GM12865 (cell line): Measurements from ENCODE around the gene LIME1.
"Not testable (repeated sequence)": the region's sequence is repeated elsewhere in the genome, so short reads cannot be mapped to it uniquely, and the experiment has no call there.

ENCODE experiments used
- DNase-seq: peaks from one replicate; pipeline ENCODE4 v3.0.0; 2010; ENCODE audit warnings: low read depth
- H3K4me3 ChIP-seq: 2 replicates; pipeline ENCODE4 v1.5.1; 2011; ENCODE audit warnings: mild to moderate bottlenecking, low read depth, low read length, control low read depth
- TF ChIP-seq, protein P1 (sequence below): IDR thresholded peaks from 2 replicates; pipeline ENCODE4 v1.5.1; 2011; ENCODE audit warnings: low read length, control low read depth, low read depth, inconsistent platforms; ENCODE audit not compliant: insufficient read depth; ENCODE audit errors: missing control alignments

Gene LIME1

DNA sequence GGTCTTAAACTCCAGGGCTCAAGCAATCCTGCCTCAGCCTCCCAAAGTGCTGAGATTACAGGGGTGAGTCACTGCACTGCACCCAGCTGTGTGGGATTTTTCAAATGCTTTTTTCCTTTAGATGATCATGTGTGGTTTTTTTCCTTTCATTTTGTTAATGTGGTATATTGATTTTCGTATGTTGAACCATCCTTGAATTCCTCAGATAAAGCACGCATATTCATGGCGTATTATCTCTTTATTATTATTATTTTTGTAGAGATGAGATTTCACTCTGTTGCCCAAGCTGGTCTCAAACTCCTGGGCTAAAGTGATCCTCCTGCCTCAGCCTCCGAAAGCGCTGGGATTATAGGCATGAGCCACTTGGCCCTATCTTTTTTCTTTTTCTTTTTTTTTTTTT, 21.6 kb upstream of the LIME1 start:
- H3K4me3 ChIP-seq = no peak overlapping the region
- TF ChIP-seq, protein P1, sequence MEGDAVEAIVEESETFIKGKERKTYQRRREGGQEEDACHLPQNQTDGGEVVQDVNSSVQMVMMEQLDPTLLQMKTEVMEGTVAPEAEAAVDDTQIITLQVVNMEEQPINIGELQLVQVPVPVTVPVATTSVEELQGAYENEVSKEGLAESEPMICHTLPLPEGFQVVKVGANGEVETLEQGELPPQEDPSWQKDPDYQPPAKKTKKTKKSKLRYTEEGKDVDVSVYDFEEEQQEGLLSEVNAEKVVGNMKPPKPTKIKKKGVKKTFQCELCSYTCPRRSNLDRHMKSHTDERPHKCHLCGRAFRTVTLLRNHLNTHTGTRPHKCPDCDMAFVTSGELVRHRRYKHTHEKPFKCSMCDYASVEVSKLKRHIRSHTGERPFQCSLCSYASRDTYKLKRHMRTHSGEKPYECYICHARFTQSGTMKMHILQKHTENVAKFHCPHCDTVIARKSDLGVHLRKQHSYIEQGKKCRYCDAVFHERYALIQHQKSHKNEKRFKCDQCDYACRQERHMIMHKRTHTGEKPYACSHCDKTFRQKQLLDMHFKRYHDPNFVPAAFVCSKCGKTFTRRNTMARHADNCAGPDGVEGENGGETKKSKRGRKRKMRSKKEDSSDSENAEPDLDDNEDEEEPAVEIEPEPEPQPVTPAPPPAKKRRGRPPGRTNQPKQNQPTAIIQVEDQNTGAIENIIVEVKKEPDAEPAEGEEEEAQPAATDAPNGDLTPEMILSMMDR = no peak
- DNase-seq = no peak

DNA sequence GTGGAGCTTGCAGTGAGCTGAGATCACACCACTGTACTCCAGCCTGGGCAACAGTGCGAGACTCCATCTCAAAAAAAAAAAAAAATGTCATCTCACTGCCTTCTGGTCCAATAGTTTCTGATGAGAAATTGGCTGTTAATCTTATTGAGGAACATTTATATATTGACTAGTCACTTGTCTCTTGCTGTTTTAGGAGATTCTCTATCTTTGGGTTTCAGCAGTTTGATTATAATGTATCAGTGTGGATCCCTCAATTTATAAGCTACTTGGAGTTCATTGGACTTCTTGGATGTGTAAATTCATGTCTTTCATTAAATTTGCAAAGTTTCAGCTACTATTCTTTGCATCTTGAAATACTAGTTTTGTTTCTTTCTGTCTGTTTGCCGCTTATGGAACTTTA, 17.5 kb upstream of the LIME1 start:
- TF ChIP-seq, protein P1 = no peak
- H3K4me3 ChIP-seq = no peak overlapping the region
- no peak for DNase-seq

DNA sequence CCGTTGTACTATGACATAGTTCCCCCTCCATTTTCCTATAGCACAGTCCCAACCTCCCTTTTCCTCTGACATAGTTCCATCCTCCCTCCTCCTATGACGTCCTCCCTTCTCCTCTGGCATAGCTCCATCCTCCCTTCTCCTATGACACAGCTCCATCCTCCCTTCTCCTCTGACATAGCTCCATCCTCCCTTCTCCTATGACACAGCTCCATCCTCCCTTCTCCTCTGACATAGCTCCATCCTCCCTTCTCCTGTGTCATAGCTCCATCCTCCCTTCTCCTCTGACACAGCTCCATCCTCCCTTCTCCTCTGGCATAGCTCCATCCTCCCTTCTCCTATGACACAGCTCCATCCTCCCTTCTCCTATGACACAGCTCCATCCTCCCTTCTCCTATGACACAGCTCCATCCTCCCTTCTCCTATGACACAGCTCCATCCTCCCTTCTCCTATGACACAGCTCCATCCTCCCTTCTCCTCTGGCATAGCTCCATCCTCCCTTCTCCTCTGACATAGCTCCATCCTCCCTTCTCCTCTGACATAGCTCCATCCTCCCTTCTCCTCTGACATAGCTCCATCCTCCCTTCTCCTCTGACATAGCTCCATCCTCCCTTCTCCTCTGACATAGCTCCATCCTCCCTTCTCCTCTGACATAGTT, 13.4 kb upstream of the LIME1 start:
- not testable (repeated sequence) for DNase-seq, H3K4me3 ChIP-seq

DNA sequence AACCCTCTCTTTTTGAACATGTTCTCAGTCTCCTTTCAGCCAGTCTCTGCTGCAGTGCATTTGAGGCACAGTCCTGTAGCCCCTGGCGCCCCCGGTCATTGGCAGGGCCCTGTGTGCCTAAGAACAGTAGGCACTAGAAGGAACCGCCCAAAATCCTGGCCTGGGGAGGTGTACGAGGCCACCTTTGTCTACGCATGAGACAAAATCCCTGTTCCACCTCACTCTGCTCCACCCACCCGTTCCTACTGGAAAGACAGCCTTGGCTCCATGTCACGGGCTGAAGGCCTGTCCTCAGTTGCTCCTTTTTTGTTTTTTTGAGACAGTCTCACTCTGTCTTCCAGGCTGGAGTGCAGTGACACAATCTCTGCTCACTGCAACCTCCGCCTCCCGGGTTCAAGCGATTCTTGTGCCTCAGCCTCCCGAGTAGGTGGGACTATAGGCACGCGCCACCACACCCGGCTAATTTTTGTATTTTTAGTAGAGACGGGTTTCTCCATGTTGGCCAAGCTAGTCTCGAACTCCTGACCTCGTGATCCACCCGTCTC, 6.2 kb upstream of the LIME1 start:
- H3K4me3 ChIP-seq, DNase-seq: not testable (repeated sequence)

DNA sequence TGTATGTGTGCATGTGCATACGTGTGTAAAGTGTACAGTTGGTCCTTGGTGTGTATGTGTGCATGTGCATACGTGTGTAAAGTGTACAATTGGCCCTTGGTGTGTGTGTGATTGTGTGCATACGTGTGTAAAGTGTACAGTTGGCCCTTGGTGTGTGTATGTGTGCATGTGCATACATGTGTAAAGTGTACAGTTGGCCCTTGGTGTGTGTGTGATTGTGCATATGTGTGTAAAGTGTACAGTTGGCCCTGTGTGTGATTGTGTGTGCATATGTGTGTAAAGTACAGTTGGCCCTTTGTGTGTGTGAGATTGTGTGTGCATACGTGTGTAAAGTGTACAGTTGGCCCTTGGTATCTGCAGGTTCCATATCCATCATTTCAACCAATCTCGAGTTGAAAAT, 5.1 kb upstream of the LIME1 start:
- H3K4me3 ChIP-seq = no peak overlapping the region
- DNase-seq = no peak
- TF ChIP-seq, protein P1 = no peak

DNA sequence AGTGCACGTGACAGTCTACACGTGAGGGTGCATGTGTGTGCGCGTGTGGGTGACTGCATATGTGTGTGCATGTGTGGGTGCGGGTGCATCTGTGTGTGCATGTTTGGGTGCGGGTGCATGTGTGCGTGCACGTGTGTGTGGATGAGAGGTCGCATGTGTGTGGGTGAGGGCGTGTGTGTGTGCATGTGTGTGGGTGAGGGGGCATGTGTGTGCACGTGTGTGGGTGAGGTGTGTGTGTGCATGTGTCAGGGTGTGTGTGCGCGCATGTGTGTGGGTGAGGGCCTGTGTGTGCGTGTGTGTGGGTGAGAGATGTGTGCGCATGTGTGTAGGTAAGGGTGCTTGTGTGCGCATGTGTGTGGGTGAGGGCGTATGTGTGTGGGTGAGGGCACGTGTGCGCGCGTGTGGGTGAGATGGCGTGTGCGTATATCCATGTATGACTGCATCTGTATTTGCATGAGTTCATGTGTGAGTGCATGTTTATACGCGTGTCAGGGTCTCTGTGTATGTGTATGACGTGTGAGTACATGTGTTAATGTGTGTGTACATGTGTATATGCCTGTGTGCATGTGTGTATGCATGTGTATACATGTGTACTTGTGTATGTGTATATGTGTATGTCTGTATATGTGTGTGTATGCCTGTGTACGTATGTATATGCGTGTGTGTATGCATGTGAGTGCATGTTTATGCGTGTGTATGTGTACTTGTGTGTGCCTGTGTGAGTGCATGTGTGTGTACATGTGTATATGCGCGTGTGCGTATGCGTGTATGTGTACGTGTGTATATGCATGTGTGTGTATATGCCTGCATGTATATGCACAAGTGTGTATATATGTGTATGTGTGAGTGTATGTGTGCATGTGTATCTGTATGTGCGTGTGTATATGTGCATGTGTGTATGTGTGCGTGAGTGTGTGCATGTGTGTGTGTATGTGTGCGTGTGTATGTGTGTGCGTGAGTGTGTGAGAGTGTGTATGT, 4.1 kb upstream of the LIME1 start:
- no peak overlapping the region for H3K4me3 ChIP-seq
- DNase-seq = no peak
- TF ChIP-seq, protein P1 = no peak

DNA sequence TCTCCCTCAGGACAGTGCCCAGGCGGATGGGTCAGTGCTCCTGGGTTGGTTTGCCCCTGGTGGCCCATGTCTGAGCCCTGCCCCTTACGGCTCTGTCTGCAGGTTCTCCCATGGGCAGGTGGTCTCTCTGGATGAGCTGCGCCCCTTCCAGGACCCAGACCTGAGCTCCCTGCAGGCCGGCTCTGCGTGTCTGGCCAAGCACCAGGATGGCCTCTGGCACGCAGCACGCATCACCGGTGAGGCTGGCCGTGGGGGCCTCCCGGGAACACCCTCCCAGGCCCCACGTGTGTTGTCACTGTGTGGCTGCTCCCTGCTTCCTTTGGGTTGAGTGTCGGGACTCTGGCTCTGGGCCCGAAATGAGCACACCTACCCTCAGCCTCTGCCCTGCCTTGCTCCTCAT, 3.3 kb upstream of the LIME1 start:
- no peak overlapping the region for H3K4me3 ChIP-seq
- TF ChIP-seq, protein P1 = no peak
- DNase-seq = no peak
